ENCODE data around the gene RARRES1. TPM values are rescaled to one million over a fixed set of nuclear protein-coding genes. Genes with fewer than 3 reads are reported as not detected.

The RARRES1 gene
- total RNA-seq, 1 experiment from 2014 or later, result 0.81 TPM

GRCh38 chr3:158776531-158776930 lies 44.3 kb upstream of the RARRES1 start:
- Mint-ChIP-seq H3K27me3 (ENCODE audit: low read depth) (no peaks in the 10 kb centered on the region; the same call in 1 of the 2 replicates), H3K36me3 (ENCODE audit: insufficient read depth in 1 of 3, low read depth in 3 of 3) (no peaks in the 10 kb centered on the region), H3K9me3 (no peaks in the 10 kb centered on the region), H3K4me1 (peaks cover 6% of the 10 kb centered on the region in 2 experiments; a peak in 3 of 4 replicates), H3K27ac (no peak overlapping the region; a peak in 2 of 7 replicates), H3K4me3 (no peak overlapping the region)
- H3K14ac ChIP-seq (ENCODE audit: insufficient read depth, low read length), result no peak overlapping the region
- no peaks in the 10 kb centered on the region for H3K79me2 ChIP-seq (ENCODE audit: insufficient read depth, low read length)
- H2BK120ac ChIP-seq (ENCODE audit: low read depth, low read length, poor library complexity, severe bottlenecking), result no peak overlapping the region
- H2BK15ac ChIP-seq (ENCODE audit: low read depth, low read length), result no peak overlapping the region
- H3K27me3 ChIP-seq (ENCODE audit: insufficient read depth, low read length), result no peaks in the 10 kb centered on the region
- H2AFZ ChIP-seq (ENCODE audit: low read length), result no peak overlapping the region
- no peaks in the 10 kb centered on the region for H3K9me3 ChIP-seq (ENCODE audit: control insufficient read depth, low read depth, low read length)
- WGBS (ENCODE audit: extremely low coverage, insufficient read length, low lambda C conversion rate), result no CpG with 5 or more reads among the region's 7 CpGs
- H3K23me2 ChIP-seq (ENCODE audit: insufficient read length, low read depth, low read length, poor library complexity, severe bottlenecking), result no peaks in the 10 kb centered on the region
- H4K5ac ChIP-seq (ENCODE audit: insufficient read length, low read depth, low read length), result no peak overlapping the region
- no peaks in the 10 kb centered on the region for H4K20me1 ChIP-seq (ENCODE audit: control insufficient read depth, insufficient read depth, insufficient read length)
- H3K4me1 ChIP-seq (ENCODE audit: insufficient read depth, low read length), result no peaks in the 10 kb centered on the region
- H3K18ac ChIP-seq (ENCODE audit: insufficient read length, low read depth, low read length), result no peak overlapping the region
- DNase-seq, result no peak
- H3K9ac ChIP-seq (ENCODE audit: extremely low read depth, insufficient read length, low read length), result no peak overlapping the region
- H3K4ac ChIP-seq (ENCODE audit: low read depth, low read length), result no peak overlapping the region
- no peak overlapping the region for H4K91ac ChIP-seq (ENCODE audit: insufficient read length, low read depth, low read length)
- no peak overlapping the region for H2BK5ac ChIP-seq (ENCODE audit: insufficient read length, low read length)
- no peak overlapping the region for H2BK12ac ChIP-seq (ENCODE audit: insufficient read length, low read depth, low read length)
- H3T11ph ChIP-seq (ENCODE audit: low read length), result no peak overlapping the region
- H3K27ac ChIP-seq (ENCODE audit: insufficient read length, low read depth, low read length), result no peak overlapping the region
- H3K56ac ChIP-seq (ENCODE audit: insufficient read length, low read depth, low read length), result no peak overlapping the region
- TF ChIP-seq, protein P1, sequence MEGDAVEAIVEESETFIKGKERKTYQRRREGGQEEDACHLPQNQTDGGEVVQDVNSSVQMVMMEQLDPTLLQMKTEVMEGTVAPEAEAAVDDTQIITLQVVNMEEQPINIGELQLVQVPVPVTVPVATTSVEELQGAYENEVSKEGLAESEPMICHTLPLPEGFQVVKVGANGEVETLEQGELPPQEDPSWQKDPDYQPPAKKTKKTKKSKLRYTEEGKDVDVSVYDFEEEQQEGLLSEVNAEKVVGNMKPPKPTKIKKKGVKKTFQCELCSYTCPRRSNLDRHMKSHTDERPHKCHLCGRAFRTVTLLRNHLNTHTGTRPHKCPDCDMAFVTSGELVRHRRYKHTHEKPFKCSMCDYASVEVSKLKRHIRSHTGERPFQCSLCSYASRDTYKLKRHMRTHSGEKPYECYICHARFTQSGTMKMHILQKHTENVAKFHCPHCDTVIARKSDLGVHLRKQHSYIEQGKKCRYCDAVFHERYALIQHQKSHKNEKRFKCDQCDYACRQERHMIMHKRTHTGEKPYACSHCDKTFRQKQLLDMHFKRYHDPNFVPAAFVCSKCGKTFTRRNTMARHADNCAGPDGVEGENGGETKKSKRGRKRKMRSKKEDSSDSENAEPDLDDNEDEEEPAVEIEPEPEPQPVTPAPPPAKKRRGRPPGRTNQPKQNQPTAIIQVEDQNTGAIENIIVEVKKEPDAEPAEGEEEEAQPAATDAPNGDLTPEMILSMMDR (conservative IDR thresholded peaks at IDR 0.05), result no peak
- H3K23ac ChIP-seq (ENCODE audit: insufficient read length, low read depth, low read length), result no peak overlapping the region
- no peak overlapping the region for H3K4me2 ChIP-seq (ENCODE audit: insufficient read depth, insufficient read length, low read length)
- H4K8ac ChIP-seq (replicated peaks; ENCODE audit: insufficient read length, low read depth, low read length), result no peak overlapping the region
- H2BK20ac ChIP-seq (ENCODE audit: low read depth, low read length, poor library complexity, severe bottlenecking), result no peak overlapping the region
- no peak overlapping the region for H2AK5ac ChIP-seq (ENCODE audit: insufficient read length, low read length)
- no peaks in the 10 kb centered on the region for H3K79me1 ChIP-seq (ENCODE audit: insufficient read depth, low read depth, low read length, poor library complexity, severe bottlenecking)

Data from H9 (cell line).